HS-5 (cell line): Measurements from ENCODE around the gene RAB11FIP4.

ENCODE experiments used
- DNase-seq: peaks from one replicate; pipeline ENCODE4 v3.0.0-alpha.2; 2012; ENCODE audit warnings: low read depth

Gene RAB11FIP4

DNA sequence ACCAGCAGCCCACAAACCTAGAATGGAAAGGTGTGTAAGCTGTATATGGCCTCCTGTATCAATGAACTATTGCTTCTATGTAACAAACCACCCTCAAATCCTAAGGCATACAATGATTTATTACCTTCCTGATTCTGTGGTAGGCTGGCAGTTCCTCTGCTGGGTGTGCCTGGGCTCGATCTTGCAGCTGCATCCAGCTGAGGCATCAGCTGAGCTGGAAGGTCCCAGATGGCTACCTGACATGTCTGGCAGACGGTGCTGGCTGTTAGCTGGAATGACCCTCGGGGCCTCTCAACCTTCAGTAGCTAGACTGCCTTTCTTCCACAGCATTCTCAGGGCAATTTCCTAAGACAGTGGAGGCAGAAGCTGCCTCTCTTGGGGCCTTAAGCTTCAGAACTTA lies 152.7 kb downstream of the RAB11FIP4 start:
- DNase-seq = no peak

DNA sequence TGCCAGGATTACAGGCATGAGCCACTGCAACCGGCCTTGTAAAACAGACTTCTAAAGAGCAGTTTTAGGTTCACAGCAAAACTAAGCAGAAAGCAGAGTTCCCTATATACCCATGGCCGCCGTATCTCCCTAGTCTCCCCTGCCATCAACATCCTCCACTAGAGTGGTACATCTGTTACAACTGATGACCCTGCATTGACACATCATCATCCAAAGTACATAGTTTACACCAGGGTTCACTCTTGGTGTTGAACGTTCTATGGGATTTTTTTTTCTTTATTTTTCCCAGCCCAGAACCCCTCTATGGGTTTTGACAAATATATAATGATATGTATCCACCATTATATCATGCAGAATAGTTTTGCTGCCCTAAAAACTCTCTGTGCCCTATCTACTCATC lies 155.2 kb downstream of the RAB11FIP4 start:
- DNase-seq = no peak

DNA sequence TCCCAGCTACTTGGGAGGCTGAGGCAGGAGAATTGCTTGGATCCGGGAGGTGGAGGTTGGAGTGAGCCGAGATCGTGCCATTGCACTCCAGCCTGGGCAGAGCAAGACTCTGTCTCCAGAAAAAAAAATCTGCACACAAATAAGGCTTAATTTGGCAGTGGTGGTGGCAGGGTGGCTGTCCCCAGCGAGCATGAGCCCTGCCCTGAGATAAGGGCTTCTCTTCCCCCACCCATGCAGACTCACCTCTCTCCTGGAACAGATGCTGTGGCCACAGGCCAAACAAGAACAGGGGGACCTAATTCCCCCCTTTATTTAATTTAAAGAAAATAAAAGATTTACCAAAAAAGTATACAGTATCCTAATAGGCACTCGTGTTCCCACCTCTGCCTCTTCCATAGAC lies 157.2 kb downstream of the RAB11FIP4 start:
- DNase-seq = no peak

DNA sequence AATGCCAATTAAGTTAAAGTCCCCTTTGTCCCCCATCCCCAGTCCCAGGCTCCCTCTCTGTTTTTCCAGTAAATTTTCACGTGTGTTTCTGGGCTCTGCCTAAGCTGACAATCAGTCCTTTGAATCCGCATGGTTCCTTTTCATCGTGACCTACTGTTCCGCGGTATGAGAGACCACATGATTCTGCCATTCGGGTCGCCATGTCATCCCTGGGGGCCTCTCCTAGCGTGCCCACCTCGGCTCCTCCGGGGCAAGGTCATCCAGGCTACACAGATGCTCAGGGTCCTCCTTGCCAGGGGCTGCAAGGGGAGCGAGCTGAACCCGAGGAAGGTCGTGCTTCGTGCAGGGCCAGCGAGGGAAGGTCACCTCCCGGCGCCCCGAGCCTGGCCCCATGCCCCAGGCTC lies 157.6 kb downstream of the RAB11FIP4 start:
- no peak for DNase-seq

DNA sequence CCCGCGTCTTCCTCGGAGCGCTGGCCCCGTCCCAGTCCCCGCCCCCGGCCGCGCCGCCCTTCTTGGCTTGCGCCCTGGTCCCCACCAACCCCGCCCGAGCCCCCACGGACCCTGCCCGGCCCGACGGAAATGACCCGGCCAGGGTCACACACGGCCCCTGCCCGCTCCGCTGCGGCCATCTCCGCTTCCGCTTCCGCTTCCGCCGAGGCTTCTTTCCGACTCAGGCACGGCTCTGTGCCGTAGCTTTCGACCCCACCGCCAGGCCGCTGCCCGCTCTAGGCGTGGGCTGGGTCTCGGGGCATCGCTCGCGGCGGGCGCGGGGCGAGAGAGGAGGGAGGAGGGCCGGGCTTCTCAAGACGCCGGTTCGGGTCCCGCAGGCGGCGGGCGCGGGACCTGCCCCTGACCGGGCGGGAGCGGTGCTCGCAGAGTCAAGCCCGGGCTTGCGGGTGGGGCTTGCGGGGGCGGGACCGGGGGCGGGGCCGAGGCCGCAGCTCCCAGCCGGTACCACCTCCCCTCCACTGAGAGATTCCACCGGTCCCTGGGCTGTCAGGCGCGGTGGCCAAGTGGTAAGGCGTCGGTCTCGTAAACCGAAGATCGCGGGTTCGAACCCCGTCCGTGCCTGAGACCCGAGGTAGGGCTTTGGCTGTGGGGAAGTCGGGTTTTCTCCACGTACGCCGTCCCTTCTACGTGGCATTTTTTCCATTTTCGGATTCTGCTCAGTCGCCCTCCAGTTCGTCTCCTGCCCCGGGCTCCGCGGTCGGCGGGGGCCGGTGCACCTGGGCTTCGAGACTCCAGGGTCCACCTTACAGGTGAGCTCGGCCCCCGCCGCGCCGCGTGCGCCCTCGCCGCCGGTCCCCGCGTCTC lies 158.3 kb downstream of the RAB11FIP4 start:
- no peak for DNase-seq

DNA sequence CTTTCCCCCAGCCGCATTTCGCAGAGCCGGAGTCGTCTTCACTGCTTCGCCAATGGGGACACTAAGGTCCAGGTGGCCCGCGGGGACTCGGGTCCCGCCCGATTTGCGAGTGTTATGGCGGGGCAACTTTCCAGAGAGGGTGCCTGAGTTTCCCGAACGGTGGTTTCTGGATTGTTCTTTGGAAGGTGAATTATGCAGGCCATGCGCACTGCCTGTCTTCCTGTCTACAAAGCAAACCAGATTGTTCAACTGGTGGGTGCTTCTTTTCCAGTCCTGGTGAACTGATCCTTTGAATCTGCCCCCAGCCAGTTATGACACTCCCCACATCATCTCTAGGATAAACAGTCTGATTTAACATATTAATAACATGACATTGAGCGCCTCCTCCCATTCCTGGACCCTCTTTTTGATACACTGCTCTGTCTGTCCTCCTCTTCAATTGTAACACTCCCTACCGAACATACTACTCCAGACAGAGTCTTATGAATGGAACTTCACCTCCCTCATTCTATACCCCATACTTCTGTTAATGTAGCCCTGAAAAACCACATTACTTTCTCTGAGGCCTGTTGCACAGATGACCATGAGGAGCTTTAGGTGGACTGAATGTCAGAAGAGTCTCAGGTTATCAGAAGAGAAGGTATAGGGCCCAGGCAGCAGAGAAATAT lies 159.0 kb downstream of the RAB11FIP4 start:
- no peak for DNase-seq

DNA sequence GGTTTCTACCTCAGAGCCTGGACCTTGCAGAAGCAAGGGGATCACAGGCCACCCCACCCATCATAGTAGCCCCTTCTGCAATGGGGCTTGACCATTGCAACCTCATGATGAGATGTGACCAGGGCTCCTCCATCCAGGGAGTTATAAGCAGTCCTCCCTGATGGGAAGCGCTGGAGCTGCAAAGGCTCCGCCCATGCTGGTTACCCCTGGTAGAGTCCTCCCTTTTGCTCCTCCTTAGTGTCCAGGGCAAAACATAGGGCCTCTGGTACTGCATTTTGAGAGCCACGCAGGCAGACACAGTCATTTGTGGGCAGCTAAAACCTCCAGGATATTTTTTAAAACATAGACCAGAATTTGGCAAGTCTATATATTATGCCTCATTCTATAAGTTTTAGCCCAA lies 161.1 kb downstream of the RAB11FIP4 start:
- no peak for DNase-seq

DNA sequence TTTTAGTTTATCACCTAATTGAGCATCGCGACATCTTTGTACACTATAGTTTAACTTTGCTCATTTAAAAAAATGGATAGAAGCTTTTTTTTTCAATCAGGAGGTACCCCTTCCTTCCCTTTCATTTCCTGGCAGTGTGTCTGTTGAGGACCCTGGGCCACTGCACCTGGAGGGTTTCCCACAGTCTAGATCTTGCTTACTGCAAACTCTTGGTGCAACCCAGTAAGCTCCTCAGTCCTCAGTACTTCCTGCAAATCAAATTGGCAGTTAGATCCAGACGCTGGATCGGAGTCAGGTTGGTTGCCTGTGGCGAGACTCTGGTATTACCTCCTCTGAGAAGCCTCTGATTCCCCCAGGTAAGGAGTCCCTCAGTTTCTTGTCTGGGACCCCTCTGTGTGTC lies 162.0 kb downstream of the RAB11FIP4 start:
- DNase-seq = no peak

DNA sequence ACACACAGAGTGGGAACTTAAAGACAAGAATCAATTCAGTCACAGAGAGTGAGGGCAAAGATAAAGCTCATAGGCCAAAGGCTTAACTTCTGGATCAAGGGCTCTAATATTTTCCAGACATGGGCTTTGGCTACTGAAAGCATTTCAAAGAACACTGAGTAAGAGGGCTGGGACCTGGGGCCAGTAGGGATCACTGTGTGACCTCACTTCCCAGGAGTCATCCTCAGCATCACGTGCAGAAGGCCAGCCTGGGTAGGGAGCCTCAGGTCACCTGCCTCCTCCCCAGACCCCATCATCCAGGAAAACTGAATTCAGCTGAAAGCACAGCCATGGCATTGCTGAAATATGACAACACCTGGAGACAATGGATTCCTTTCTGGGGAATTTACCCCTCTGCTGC lies 163.5 kb downstream of the RAB11FIP4 start:
- no peak for DNase-seq

DNA sequence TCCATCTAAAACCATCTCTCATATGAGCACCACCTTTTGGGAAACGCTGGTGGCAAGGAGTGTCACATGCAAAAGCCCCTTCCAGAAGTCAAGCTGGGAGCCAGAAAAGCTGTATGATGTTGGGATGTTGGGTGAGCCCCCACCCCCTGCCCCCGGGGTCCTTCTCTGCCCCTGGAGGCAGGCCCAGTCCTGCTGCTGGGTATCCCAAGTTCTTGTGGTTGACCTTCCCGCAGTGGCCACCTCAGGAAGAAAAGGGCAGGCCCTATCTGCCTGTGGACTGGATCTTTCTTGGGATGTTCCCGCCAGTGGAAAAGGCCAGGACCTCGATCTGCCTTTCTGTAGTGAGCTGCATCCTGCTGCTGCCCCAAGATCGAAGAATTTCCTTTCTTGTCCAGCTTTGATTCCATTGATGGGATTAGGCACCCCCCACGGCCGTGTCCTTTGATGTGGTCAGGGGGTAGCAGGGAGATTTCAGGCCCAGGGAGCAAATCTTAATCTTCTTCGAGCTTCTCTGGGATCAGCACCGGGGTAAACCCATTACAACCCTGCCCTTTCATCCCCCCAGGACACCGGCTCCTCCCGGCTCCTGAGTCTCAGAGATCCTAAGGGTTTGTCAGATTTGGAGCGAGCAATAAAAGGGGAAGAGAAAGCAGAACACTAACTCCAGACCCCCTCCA lies 165.6 kb downstream of the RAB11FIP4 start:
- no peak for DNase-seq

DNA sequence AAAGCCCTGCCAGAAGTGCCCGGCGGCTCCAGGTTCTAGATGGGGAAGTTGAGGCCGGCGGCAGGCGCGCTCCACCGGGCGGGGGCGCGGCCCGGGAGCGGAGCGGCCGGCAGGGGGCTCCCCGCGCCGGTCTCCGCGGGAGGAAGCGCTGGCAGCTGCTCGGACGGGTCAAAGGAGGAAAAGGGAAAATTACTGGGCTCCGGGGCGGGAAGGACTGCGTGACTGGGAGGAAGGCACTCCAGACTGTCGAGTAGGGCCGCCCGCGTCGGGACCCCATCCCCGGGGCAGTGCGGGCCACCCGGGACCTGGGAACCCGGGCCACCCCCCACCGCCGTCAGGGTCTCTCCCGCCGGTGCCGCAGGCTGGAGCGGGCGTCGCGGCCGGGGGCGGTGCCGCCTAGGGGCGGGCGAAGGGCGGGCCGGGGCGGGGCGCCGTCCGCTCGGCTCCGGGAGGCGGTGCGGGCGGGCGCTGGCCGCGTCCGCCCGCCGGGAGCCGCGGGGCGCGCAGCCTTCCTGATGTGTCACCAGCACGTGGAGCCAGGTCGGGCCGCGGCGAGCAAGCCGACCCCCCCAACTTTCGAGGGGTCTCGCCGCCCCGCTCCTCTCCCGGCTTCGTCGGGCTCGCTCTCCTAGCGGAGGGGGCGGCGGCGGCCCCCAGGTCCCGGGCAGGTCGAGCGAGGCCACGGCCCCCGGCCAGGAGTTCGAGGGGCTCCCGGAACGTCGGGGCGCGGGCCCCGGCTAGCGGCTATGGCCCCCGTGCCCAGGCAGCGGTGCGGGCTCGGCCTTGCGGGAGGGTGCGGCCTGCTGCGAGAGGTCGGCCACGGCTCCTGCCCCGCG lies 167.5 kb downstream of the RAB11FIP4 start:
- DNase-seq = no peak

DNA sequence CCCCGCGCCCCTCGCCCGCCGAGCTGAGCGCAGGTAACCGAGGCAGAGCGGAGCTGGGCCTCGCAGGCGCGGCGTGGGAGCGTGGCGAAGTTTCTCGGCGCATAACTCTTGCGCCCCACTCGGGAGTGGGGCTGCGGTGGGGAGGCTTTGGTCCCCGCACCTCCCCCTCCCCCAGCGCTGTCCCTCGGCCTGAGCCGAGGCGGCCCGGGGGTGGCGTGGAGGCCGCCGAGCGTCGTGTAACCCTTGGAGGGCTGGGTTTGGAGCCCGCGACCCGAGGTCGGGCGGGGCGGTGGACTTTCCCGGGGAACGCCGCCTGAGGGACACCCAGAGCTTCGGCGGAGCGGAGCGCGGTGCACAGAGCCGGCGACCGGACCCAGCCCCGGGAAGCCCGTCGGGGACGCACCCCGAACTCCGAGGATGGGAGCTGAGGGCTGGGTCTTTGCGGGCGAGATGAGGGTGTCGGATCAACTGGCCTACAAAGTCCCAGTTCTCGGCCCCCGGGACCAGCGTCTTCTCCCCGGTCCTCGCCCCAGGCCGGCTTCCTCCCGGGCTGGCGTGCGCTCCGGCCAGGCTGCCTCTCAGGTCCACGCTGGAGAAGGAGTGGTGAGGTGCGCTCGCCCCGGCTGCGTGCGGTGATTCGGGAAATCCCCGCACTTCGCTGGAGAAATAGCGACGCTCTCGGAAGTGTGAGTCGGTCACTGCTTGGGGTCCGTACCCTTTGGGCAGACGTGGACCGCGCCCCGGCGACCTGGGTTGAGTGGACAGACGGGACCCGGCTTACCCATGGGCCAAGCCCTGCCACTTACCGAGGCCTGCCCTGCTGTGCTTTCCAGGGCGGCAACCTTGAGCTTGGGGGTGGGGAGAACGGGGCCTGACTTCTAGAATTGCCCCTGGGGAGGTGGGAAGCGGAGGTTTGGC lies 168.4 kb downstream of the RAB11FIP4 start:
- DNase-seq = no peak

DNA sequence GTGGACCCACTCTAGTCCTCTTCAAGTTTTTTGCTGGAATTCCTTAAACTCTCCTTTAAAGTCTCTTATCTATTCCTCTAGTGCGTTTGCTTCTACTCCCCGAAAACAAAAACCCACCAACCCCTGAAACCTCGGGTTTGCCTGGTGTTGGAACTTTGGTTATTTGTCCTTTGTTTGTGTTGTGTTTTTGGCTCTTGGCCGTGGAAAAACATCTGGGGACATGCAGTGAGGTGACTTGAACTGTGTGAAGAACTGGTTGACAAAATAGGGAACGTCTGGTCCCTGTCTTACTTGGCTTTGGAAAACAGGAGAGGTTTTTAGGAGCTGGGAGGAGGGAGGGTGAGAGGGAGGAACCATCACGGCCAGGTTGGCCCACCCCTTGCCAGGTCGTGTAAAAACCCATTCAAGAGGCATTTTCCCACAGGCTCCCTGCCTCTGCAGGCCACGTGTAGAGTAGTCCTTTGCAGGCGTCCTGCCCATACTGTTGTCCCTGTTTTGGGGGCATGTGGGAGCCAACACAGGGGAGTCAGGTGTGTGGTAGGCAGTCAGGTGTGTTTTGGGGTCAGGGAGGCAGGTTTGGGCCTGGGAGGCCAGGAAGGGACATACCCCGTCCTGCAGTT lies 169.3 kb downstream of the RAB11FIP4 start:
- no peak for DNase-seq

DNA sequence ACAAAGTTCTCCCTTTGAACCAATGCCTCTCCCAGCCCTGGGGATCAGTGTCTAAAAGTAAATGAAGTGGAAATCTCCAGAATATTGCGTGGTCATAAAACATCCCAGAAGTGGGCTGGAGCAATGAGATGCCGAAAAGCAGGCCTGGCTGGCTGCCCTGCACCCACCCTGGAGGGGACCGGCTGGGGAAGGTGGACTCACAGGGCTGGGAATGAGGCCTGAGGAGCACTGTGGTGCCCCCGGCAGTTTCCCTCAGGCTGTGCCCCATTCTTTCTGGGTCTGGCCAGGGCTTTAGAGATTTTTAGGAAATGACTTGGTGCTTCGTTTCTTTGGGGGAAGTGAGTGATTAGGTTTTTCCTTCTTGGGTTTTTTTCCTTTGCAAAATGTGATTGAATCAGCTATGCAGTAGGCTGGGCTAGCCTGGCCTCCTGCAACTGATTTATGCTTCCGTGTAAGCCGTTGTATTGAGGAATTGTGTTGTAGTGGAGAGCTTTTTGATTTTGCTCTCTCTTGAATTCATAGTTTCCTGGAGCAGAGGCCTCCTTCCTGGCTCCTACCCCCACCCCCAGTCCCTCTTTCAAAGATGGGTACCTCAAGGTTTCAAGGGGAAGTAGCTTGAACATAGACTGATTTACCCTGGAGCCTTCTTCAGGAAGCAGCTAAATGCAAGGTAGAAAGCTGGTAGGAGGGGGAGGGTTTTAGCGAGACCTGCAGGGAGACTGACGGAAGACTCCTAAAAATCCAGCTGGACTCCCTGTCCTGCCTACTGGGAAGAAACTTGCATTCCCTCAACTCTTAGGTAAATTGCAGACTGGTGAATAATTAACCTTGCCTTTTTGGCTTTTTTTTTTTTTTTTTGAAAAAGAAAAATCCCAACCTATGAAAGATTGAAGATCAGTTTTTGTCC lies 170.2 kb downstream of the RAB11FIP4 start:
- DNase-seq = no peak

DNA sequence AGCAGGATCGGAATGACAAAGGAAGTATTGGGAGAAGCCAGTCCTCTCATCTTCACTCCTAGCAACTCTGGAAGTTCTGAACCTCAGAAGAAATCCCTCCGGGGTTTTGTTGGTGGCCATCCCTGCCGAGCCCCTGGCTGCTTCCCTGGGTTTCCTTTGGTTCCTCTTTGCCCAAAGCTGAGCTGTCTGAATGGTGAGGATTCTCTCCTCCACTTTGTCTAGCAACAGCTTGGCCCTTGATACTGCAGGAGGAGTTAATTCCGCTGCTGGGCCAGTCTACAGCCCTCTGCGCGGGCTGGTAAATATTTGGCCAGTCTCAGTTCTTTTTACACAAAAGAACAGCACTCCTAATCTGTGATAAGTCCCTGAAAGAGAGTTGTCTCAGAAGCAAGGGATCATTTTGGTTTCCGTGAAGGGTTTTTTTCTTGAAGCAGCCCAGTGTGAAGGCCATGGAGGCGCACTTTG lies 170.9 kb downstream of the RAB11FIP4 start:
- no peak for DNase-seq

DNA sequence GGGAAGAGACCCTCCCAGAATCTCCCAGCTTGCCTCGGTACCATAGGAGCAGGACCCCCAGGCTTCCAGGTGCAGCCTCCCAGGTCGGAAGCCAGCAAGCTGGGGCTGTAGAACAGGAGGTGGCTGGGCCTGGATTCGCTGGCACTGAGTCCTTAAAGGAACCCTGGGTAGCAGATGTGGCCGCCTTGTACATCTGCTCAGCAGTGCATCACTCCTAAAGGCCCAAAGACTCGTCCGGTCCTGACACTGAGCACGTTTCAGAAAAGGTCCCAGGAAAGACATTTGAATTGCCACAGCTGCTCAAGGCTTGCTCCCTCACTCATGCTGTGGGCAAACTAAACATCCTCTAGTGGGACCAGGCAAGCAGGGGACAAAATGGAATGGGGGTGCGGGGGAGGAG lies 172.8 kb downstream of the RAB11FIP4 start:
- no peak for DNase-seq

DNA sequence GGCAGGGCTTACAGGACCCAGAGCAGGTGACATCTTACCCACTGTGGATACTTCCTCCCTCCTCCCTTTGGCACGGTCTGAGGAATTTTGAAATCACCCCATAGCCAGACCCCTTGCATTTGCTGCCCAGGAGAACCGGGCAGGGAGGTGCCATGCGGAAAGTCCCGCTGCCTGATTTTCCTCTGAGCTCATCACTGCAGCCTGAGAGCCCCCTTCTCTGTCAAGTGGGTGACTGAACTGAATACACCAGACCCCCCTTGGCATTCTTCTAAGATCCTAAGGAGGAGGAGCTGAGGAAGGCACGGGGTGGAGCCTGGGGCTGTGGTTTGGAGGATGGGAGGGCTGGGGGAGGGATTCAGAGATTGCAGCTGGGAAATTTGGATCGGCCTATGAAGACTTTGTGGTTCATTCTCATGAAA lies 173.4 kb downstream of the RAB11FIP4 start:
- DNase-seq = no peak

DNA sequence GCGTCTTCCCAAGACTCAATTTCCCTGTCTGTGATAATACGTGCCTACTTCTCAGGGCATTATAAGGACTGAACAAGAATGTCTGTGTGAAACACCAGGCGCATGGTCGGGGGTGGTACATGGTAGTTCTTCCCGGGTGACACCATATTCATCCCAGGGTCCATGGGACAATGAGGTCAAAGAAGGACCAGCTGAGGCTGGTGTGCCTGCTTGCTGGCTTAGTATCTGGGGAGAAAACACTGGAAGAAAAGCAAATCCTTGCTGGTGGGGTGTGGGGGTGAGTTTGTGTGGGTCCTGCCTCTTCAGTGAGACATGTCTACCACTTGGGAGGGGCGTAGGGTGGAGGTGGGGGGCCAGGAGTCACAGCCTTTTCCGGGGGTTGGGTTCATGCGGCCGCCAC lies 174.2 kb downstream of the RAB11FIP4 start:
- DNase-seq = no peak

DNA sequence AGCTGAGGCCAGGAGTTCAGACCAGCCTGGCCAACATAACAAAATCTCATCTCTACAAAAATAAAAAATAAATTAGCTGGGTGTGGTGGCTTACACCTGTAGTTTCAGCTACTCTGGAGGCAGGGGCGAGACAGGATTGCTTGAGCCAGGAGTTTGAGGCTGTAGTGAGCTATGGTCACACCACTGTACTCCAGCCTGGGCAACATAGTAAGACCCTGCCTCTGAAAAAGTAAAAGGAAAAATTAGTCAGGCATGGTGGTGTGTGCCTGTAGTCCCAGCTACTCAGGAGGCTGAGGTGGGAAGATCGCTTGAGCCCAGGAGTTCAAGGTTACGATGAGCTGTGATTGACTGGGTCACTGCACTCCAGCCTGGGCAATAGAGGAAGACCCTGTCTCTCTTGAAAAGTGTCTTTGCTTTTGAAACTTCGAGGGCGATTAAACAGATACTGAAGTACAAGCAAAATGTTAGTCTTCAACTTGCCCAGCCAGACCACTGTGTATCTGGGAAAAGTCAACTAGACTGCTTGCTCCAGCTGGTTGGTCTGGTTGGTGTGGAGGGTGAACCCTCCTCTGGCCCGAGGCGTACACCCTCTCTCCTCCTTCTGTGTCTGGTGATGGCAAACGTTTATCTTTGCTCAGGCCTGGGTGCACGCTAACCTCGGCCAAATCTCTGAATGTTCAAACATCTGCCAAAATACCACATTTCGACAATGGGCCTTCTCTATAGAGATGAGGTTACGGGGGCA lies 174.9 kb downstream of the RAB11FIP4 start:
- DNase-seq = no peak
